GM11168 (cell line): Measurements from ENCODE around the gene RAD18.

ENCODE experiments used
- in situ Hi-C: fragments of 300-500 bp; cut with MboI; formaldehyde crosslinking; loops from one replicate; pipeline ENCODE4 v1.12.0; 2022; ENCODE audit warnings: low sequenced_read_pairs; ENCODE audit not compliant: unreplicated experiment

RAD18 gene

GRCh38 chr3:8871306-8871705 is 92.0 kb downstream of the RAD18 start:
- in situ Hi-C loops, result no loop called here

GRCh38 chr3:8870134-8870533 is 93.1 kb downstream of the RAD18 start:
- in situ Hi-C loops, result no loop called here

GRCh38 chr3:8869613-8870012 is 93.7 kb downstream of the RAD18 start:
- in situ Hi-C loops, result no loop called here

DNA sequence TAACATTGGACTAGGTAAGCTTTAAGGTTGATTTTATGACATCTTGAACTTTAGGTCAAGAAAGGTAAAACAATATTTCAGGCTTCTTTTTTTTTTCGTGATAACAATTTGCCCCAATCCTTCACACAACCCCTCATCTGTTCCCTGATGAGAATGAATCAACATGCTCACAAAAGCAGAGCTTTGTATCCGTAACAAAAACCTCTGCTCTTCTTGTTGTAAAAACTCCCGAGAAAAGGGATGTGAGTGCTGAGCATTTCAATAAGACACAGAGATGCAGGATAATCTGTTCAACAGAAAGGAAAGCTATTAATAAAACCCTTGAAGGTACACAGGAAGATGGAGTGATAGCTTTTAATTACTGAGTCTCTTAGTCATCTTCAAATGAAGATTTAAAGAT is 94.3 kb downstream of the RAD18 start:
- in situ Hi-C loops, result no loop called here

GRCh38 chr3:8867646-8868045 is 95.6 kb downstream of the RAD18 start:
- in situ Hi-C loops, result no loop called here

GRCh38 chr3:8865697-8866096 is 97.6 kb downstream of the RAD18 start:
- in situ Hi-C loops, result no loop called here

DNA sequence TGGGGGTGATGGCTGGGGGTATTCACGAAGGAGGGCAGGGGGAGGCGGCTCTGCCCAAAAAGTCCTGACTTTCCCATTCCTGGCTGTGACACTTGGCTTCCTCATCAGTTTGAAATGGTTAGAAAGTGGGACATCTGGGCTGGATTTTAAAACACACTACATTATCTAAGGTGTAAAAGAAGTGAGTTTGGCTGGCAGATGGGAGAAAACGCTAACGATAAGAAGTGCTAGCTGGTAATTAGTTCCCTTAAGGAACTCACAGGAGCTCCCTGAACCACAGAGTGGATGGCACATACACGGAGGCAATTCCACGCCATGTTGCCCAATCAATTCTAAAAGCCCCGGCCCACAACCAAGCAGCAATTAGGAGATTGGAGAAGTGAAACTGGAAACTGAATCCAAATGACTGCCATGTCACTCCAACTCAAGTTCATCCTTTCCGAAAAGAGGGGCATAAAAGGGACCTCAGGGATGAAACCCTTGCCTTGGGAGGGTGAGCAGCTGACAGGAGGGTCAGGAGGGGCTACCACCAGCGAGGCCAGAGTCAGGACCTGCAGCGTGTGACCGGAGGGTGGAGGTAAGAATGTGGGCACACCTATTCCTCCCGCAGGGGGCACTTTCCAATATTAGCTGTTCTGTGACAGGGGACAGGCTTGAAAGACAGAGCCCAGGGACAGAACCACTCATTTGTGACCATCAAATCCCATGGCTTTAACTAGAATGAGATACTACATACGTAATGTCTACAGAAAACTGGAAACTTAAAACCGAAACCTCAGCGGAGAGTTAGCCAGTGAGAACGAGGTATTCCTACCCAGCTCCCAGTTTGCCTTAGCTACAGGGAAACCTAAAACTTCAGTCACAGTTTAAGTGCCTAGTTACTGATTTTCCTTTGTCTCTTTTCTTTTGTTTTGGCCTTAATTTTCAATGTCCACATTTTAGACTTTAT is 98.6 kb downstream of the RAD18 start:
- in situ Hi-C loops, result no loop called here

GRCh38 chr3:8863891-8864290 is 99.4 kb downstream of the RAD18 start:
- in situ Hi-C loops, result no loop called here

- in situ Hi-C loops, result no loop called here
Observed at GRCh38 chr3:8857720-8858367, 105.4 kb downstream of the RAD18 start.

GRCh38 chr3:8856721-8857120 is 106.6 kb downstream of the RAD18 start:
- in situ Hi-C loops, result no loop called here

DNA sequence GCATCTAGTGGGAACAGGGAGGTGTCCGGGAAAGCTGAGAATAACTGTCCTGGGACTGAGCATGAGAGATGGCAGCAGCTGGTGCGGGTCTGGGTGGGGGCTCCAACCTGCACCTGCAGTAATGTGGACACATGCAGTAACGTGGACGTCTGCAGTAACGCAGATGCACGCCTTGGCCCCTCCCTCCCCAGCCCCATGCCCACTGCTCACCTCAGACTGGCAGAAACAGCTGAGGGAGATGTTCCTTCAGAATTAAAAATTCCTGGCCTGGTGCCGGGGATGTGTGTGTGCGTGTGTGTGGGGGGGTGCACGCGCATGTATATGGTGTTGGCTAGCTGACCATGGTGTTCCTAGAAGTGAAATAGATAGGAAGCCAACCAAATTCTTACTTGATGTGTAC is 107.2 kb downstream of the RAD18 start:
- in situ Hi-C loops, result no loop called here

GRCh38 chr3:8854656-8855055 is 108.6 kb downstream of the RAD18 start:
- in situ Hi-C loops, result no loop called here

DNA sequence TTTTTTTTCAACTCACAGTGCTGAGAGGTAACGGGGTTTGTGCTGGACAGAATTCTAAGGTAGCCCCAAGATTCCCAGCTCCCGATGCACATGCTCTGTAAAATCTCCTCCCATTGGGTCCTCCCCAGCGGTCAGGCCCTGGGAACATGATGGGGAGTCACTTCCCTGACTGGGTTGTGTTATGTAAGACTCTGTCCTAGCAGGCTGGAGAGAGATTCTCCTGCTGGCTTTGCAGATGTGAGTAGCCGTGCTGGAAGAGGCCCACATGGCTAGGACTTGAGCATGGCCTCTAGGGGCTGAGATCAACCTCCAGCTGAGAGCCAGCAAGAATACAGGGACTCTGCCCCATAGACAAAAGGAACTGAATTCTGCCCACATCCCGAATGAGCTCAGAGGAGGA is 110.2 kb downstream of the RAD18 start:
- in situ Hi-C loops, result no loop called here

DNA sequence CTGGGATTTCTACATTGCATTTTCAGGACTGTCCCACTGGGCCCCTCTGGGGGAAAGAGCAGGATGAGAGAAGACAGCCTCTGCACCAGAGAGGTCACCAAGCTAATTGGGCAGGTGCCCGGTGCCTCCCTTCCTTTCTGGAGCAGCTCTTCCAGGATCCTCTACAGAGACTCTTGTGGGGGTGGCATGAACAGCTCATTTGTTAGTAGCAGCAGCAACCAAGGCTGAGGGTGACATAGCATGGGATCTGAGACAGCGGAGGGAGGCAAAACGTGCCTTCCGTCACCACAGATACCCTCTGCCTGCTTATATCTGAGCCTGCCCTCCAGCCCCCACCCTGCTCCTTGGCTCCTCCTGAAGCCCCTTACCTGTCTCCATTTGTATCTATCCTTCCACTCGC is 110.8 kb downstream of the RAD18 start:
- in situ Hi-C loops, result no loop called here

DNA sequence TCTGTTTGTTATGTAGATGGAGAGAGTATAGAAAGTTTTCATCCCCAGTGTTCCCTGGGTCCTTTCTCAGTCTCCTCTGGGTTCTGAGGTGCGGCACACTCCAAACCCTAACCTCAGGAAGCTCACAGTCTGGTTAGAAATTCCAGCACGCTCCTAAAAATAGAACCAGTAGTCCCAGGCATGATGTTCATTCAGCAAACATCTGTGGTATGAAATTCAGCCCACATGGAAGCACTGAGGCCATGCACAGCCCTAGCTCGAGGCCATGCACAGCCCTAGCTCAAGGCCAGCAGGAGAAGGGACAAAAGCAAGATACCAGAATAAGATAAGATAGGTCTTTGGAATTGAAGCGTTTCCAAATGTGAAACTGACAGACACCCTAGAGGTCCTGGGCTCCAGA is 111.6 kb downstream of the RAD18 start:
- in situ Hi-C loops, result no loop called here

DNA sequence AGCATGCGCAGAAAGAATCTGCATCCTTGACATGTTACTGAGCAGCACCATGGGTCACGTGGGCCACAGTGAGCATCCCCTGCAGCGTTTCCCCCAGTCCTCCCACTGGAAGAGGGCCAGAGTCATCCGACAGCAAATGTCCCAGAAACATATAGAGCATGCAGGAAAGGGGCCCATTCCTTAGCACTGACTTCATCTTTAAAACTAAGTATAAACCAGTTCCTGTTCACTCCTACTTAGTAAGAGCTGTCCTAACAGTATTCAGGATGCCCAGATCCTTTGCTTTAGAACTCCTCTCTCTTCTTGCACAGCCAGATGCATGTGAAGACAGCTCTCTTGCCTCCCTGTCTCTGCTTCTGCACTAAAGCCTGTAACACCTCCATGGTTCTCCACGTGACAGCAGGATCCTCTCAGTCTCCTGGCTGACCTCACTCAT is 114.6 kb downstream of the RAD18 start:
- in situ Hi-C loops, result no loop called here

DNA sequence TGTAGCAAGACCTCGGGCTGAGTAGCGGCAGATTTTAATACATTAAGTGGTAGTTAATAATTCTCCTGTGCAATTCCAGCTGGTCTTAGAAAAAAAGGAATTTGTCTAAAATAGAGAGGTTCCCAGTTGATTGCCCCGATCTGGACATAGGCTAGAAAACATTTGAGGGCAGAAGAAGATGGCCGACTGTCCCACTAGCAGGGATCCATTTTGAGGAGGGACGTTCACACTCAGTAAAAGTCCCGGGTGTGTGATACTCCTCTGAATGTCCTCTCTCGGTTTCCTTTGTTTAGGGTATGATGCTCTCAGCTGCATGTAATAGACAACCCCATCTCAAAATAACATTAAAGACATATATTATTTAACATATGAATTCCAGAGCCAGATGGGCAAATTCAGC is 116.0 kb downstream of the RAD18 start:
- in situ Hi-C loops, result no loop called here

DNA sequence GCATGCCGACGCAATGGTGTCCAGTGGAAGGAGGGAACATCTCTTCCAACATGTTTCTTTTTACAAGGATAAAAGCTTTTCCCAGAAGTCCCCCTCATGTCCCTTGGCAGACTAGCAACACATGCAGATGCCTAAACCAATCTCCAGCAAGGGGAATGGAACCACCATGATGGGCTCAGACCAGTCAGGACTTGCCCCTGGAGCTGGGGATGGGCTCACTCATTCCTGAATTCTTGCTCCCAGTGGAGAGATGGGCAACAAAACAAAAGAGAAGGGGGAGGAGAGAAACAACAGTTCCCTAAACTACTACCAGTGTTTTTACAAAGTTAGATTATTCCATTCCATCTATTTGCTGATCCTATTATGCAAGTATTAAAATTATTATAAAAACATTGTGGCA is 117.1 kb downstream of the RAD18 start:
- in situ Hi-C loops, result no loop called here

GRCh38 chr3:8845641-8846040 is 117.6 kb downstream of the RAD18 start:
- in situ Hi-C loops, result no loop called here

DNA sequence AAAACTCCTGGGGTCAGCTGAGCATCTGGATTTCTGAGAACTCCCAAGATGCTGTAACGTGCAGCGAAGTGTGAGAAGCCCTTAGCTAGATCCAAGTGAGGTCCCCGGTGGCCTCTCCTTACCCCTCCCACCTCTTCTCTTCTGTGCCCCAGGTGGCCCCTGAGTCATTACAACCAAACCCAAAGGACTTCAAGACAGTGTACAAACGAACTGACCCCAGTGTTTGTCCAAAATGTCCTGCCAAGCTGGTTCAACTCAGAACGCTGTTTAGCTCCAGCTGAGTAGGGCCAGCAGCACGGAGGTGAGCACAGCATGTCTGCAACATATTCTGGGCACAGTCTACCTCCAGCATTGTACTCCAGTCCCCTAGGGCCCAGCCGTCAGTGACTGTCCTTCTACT is 119.9 kb downstream of the RAD18 start:
- in situ Hi-C loops, result no loop called here

DNA sequence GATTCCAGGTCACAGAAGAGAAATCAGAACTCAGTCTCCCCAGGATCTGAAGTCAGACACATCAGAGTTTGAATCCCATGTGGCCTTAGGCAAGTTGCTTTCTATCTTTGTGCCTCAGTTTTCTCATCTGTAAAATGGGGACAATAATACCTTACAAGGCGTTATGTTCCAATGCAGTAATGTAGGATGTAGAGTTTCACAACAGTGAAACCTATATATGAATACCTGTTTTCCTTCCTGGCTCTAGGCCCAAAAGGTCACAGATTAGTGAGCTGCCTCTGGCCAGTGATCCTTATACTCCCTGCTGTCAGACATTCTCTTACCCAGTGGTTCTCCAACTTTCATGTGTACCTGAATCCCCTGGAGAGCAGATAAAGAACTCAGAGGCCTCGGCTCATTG is 121.0 kb downstream of the RAD18 start:
- in situ Hi-C loops, result no loop called here

DNA sequence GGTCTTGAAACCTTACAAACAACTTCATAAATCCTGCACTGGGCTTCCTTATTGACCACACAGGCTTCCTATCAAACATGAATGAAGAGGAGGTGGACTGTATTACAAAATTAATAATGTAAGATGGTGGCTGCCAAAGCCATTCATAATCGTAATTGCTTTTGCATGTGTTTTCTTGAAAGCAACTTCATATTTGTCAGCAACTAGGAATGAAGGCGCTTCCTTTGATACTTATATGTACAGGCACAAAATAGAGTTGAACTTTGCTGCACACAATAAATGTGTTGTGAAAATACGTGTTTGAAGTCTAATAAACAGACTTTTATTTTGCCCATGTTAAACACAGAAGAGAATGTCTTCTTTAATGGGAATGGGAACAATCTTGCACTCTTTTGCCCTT is 121.8 kb downstream of the RAD18 start:
- in situ Hi-C loops, result no loop called here
